Measurements from ENCODE around the gene WDFY4. TPM values are rescaled to one million over a fixed set of nuclear protein-coding genes. Genes with fewer than 3 reads are reported as not detected.

Gene WDFY4
- polyA plus RNA-seq, 2 of the 4 experiments (the other 2 are of a cell fraction): not detected

DNA sequence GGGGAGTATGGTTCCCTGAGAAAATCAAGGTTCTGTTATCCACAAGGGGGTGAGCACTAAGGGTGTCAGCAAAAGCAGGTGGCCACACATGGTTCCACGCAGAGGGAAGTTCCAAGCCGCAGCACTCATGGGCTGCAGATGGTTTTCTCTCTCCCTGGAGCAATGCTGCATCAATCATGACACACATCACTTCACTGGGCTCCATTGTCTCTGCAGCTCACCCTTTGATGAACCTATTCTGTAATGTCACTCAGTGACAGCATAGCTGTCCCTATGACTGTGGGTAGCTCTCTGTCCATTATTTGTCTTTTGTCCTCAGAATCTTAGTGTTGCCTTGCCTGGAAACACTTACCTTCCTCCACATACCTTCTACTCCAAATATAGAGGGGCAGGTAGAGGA lies 220.2 kb downstream of the WDFY4 start:
- H3K4me1 ChIP-seq: no peaks in the 10 kb centered on the region
- POLR2A ChIA-PET: no interaction called here
- no peak overlapping the region for H3K4me3 ChIP-seq
- DNase-seq (ENCODE audit: low read depth in 1 of 2, low spot score in 1 of 2) (no peak), ATAC-seq (no peak), FAIRE-seq (no peak)
- WGBS (ENCODE audit: missing lambda C conversion rate): 35% methylated on average over 2 of the region's 2 CpGs
- no peaks in the 10 kb centered on the region for H3K9me3 ChIP-seq
- CTCF ChIA-PET: interaction anchor here (2.1 kb wide), 1 partner anchor 248 kb away, joined by 4 read pairs; no protein-coding TSS in a partner anchor
- no peak for TF ChIP-seq ESRRA (IDR thresholded peaks at IDR 0.05; ENCODE audit: borderline replicate concordance, low read length)
- no peak for TF ChIP-seq JUNB (IDR thresholded peaks at IDR 0.05)
- TF ChIP-seq, protein P1, sequence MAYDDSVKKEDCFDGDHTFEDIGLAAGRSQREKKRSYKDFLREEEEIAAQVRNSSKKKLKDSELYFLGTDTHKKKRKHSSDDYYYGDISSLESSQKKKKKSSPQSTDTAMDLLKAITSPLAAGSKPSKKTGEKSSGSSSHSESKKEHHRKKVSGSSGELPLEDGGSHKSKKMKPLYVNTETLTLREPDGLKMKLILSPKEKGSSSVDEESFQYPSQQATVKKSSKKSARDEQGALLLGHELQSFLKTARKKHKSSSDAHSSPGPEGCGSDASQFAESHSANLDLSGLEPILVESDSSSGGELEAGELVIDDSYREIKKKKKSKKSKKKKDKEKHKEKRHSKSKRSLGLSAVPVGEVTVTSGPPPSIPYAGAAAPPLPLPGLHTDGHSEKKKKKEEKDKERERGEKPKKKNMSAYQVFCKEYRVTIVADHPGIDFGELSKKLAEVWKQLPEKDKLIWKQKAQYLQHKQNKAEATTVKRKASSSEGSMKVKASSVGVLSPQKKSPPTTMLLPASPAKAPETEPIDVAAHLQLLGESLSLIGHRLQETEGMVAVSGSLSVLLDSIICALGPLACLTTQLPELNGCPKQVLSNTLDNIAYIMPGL (CRISPR knock-in tag; IDR thresholded peaks at IDR 0.05; ENCODE audit: borderline replicate concordance): no peak
- TF ChIP-seq EP300 (IDR thresholded peaks at IDR 0.05): no peak
- TF ChIP-seq SREBF2 (IDR thresholded peaks at IDR 0.05): no peak
- TF ChIP-seq HDAC2 (IDR thresholded peaks at IDR 0.05): no peak
- TF ChIP-seq FOXS1 (CRISPR knock-in tag; IDR thresholded peaks at IDR 0.05): no peak
- TF ChIP-seq EHF (CRISPR knock-in tag; IDR thresholded peaks at IDR 0.05): no peak
- TF ChIP-seq, protein P2, sequence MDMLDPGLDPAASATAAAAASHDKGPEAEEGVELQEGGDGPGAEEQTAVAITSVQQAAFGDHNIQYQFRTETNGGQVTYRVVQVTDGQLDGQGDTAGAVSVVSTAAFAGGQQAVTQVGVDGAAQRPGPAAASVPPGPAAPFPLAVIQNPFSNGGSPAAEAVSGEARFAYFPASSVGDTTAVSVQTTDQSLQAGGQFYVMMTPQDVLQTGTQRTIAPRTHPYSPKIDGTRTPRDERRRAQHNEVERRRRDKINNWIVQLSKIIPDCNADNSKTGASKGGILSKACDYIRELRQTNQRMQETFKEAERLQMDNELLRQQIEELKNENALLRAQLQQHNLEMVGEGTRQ (IDR thresholded peaks at IDR 0.05): no peak
- TF ChIP-seq KDM1A (IDR thresholded peaks at IDR 0.05; ENCODE audit: low read depth): no peak
- TF ChIP-seq NFE2L2 (conservative IDR thresholded peaks at IDR 0.05; ENCODE audit: low read length): no peak
- no peak for TF ChIP-seq NR3C1 (IDR thresholded peaks at IDR 0.05)
- TF ChIP-seq, protein P3, sequence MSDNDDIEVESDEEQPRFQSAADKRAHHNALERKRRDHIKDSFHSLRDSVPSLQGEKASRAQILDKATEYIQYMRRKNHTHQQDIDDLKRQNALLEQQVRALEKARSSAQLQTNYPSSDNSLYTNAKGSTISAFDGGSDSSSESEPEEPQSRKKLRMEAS (IDR thresholded peaks at IDR 0.05): no peak
- TF ChIP-seq, protein P4, sequence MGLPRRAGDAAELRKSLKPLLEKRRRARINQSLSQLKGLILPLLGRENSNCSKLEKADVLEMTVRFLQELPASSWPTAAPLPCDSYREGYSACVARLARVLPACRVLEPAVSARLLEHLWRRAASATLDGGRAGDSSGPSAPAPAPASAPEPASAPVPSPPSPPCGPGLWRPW (IDR thresholded peaks at IDR 0.05): no peak
- TF ChIP-seq, protein P5, sequence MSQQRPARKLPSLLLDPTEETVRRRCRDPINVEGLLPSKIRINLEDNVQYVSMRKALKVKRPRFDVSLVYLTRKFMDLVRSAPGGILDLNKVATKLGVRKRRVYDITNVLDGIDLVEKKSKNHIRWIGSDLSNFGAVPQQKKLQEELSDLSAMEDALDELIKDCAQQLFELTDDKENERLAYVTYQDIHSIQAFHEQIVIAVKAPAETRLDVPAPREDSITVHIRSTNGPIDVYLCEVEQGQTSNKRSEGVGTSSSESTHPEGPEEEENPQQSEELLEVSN (IDR thresholded peaks at IDR 0.05; ENCODE audit: borderline replicate concordance, low read depth): no peak
- TF ChIP-seq FOSB (CRISPR knock-in tag; IDR thresholded peaks at IDR 0.05): no peak
- no peak for TF ChIP-seq ZNF302 (CRISPR knock-in tag; IDR thresholded peaks at IDR 0.05)
- no peak for TF ChIP-seq HEYL (CRISPR knock-in tag; IDR thresholded peaks at IDR 0.05)
- H3K27ac ChIP-seq: no peak overlapping the region
- H3K4me2 ChIP-seq: no peak overlapping the region

DNA sequence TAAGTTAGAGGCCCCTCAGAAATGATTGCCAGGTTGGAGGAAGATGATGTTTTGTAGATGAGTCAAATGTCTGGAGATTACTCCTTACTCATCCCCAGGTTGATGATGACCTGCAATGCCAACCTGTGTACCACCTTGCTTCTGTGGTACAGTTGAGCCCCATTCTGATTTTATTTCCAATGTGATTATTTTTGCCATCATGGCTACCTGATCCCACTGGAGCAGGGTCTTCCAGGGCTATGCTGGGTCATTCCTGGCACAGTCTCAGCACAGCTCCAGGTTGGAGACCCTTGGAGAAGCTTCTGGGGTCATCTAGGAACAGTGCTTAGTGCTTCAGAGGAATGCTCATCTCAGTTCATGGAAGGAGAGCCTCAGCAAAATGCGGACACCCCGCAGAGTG lies 220.6 kb downstream of the WDFY4 start:
- DNase-seq (ENCODE audit: low read depth in 1 of 2, low spot score in 1 of 2) (no peak), FAIRE-seq (no peak), ATAC-seq (no peak)
- CTCF ChIA-PET: interaction anchor here (0.9 kb wide), 1 partner anchor 10 kb away, joined by 3 read pairs; no protein-coding TSS in a partner anchor
- Histone ChIP-seq H3K4me2 (no peak overlapping the region), H3K27ac (no peak overlapping the region), H3K4me1 (no peaks in the 10 kb centered on the region), H3K9me3 (no peaks in the 10 kb centered on the region), H3K4me3 (no peak overlapping the region)
- WGBS (ENCODE audit: missing lambda C conversion rate): 13% methylated on average over 2 of the region's 2 CpGs
- POLR2A ChIA-PET: no interaction called here
- no peak for TF ChIP-seq TFCP2L1 (CRISPR knock-in tag; IDR thresholded peaks at IDR 0.05)
- TF ChIP-seq ZFP36 (IDR thresholded peaks at IDR 0.05; ENCODE audit: borderline replicate concordance, partially characterized antibody): no peak
- TF ChIP-seq, protein P6, sequence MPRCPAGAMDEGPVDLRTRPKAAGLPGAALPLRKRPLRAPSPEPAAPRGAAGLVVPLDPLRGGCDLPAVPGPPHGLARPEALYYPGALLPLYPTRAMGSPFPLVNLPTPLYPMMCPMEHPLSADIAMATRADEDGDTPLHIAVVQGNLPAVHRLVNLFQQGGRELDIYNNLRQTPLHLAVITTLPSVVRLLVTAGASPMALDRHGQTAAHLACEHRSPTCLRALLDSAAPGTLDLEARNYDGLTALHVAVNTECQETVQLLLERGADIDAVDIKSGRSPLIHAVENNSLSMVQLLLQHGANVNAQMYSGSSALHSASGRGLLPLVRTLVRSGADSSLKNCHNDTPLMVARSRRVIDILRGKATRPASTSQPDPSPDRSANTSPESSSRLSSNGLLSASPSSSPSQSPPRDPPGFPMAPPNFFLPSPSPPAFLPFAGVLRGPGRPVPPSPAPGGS (IDR thresholded peaks at IDR 0.05): no peak
- no peak for TF ChIP-seq RAD21 (conservative IDR thresholded peaks at IDR 0.05 in 1 of 2, IDR thresholded peaks at IDR 0.05 in 1 of 2)
- no peak for TF ChIP-seq CEBPB (IDR thresholded peaks at IDR 0.05)
- TF ChIP-seq MAZ (IDR thresholded peaks at IDR 0.05; ENCODE audit: borderline replicate concordance, low read depth, low read length): no peak
- no peak for TF ChIP-seq ZSCAN20 (CRISPR knock-in tag; IDR thresholded peaks at IDR 0.05)
- no peak for TF ChIP-seq POLR2AphosphoS2 (conservative IDR thresholded peaks at IDR 0.05; ENCODE audit: low read length)
- TF ChIP-seq, protein P1 (CRISPR knock-in tag; IDR thresholded peaks at IDR 0.05; ENCODE audit: borderline replicate concordance): no peak
- no peak for TF ChIP-seq JUNB (IDR thresholded peaks at IDR 0.05)
- no peak for TF ChIP-seq MAFK (IDR thresholded peaks at IDR 0.05; ENCODE audit: partially characterized antibody)
- TF ChIP-seq EHMT2 (IDR thresholded peaks at IDR 0.05; ENCODE audit: low read depth): no peak
- TF ChIP-seq, protein P7, sequence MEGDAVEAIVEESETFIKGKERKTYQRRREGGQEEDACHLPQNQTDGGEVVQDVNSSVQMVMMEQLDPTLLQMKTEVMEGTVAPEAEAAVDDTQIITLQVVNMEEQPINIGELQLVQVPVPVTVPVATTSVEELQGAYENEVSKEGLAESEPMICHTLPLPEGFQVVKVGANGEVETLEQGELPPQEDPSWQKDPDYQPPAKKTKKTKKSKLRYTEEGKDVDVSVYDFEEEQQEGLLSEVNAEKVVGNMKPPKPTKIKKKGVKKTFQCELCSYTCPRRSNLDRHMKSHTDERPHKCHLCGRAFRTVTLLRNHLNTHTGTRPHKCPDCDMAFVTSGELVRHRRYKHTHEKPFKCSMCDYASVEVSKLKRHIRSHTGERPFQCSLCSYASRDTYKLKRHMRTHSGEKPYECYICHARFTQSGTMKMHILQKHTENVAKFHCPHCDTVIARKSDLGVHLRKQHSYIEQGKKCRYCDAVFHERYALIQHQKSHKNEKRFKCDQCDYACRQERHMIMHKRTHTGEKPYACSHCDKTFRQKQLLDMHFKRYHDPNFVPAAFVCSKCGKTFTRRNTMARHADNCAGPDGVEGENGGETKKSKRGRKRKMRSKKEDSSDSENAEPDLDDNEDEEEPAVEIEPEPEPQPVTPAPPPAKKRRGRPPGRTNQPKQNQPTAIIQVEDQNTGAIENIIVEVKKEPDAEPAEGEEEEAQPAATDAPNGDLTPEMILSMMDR (IDR thresholded peaks at IDR 0.05): no peak
- TF ChIP-seq, protein P2 (IDR thresholded peaks at IDR 0.05): no peak
- TF ChIP-seq HOXA7 (CRISPR knock-in tag; IDR thresholded peaks at IDR 0.05): no peak
